Left renal cortex interstitium (tissue), 4 donors: ENCODE measurements around the gene PLD6. TPM values are rescaled to one million over a fixed set of nuclear protein-coding genes. Genes with fewer than 3 reads are reported as not detected.
"Not testable (repeated sequence)": the region's sequence is repeated elsewhere in the genome, so short reads cannot be mapped to it uniquely, and the experiment has no call there.

Experiments
- DNase-seq, 4 donors: peaks; one replicate each; pipeline ENCODE4 v3.0.0-alpha.2; 2013; ENCODE audit warnings: low read depth in 4 of 4, low spot score in 2 of 4, missing footprints in 1 of 4
- polyA plus RNA-seq, 4 donors: library from polyadenylated mRNA; unstranded; fragments of 120-200 nt; gene quantifications; one replicate each; pipeline ENCODE4 v1.2.1, GENCODE V29; 2013; ENCODE audit not compliant: insufficient read length in 4 of 4

PLD6 gene
- polyA plus RNA-seq, 4 donors, result 3.3 to 5.5 (median 4.4) TPM

- DNase-seq, result no peak
These were observed 4.2 kb downstream of the PLD6 start for GRCh38 chr17:17201907-17202306.

GRCh38 chr17:17201271-17201670 lies 4.9 kb downstream of the PLD6 start:
- DNase-seq, result no peak

GRCh38 chr17:17200831-17201230 lies 5.3 kb downstream of the PLD6 start:
- DNase-seq, result no peak

GRCh38 chr17:17200311-17200710 lies 5.8 kb downstream of the PLD6 start:
- DNase-seq, result no peak

GRCh38 chr17:17198281-17198680 lies 7.9 kb downstream of the PLD6 start:
- no peak for DNase-seq

GRCh38 chr17:17196776-17197175 lies 9.4 kb downstream of the PLD6 start:
- no peak for DNase-seq

- not testable (repeated sequence) for DNase-seq
These were observed 10.7 kb downstream of the PLD6 start for GRCh38 chr17:17195466-17195865.

- no peak for DNase-seq
These were observed 14.2 kb downstream of the PLD6 start for GRCh38 chr17:17191961-17192381.

- no peak for DNase-seq
These were observed 14.8 kb downstream of the PLD6 start for GRCh38 chr17:17191346-17191792.

GRCh38 chr17:17190188-17190587 lies 15.9 kb downstream of the PLD6 start:
- DNase-seq, result no peak

- no peak for DNase-seq
These were observed 16.6 kb downstream of the PLD6 start for GRCh38 chr17:17189559-17189958.

GRCh38 chr17:17188586-17188985 lies 17.5 kb downstream of the PLD6 start:
- no peak for DNase-seq

- no peak for DNase-seq
These were observed 19.3 kb downstream of the PLD6 start for GRCh38 chr17:17186551-17187505.

GRCh38 chr17:17186051-17186450 lies 20.1 kb downstream of the PLD6 start:
- DNase-seq, result no peak

- DNase-seq, result not testable (repeated sequence)
These were observed 21.0 kb downstream of the PLD6 start for GRCh38 chr17:17184985-17185757.

- DNase-seq, result no peak
These were observed 22.4 kb downstream of the PLD6 start for GRCh38 chr17:17183744-17184143.

- no peak for DNase-seq
These were observed 23.5 kb downstream of the PLD6 start for GRCh38 chr17:17182598-17183136.

GRCh38 chr17:17181666-17182597 lies 24.2 kb downstream of the PLD6 start:
- DNase-seq, result no peak

- no peak for DNase-seq
These were observed 25.2 kb downstream of the PLD6 start for GRCh38 chr17:17180741-17181525.
